OCI-LY1 (cell line): ENCODE data around the gene PSMB10.

ENCODE experiments used
- H2AFZ ChIP-seq: fragments of 200-600 bp; sonication (generic), shearing (Covaris generic); 2 replicates; pipeline ENCODE4 v1.6.0; 2014; ENCODE audit warnings: antibody characterized with exemption, mild to moderate bottlenecking, low read length
- H3F3A ChIP-seq: fragments of 200-600 bp; sonication (generic), shearing (Covaris generic); 2 replicates; pipeline ENCODE4 v1.6.0; 2014; ENCODE audit warnings: mild to moderate bottlenecking, antibody characterized with exemption, low read length, moderate library complexity; ENCODE audit not compliant: insufficient read depth
- H3K27ac ChIP-seq: fragments of 200-600 bp; sonication (generic); 2 replicates; pipeline ENCODE4 v1.5.1; 2014; ENCODE audit warnings: low read length, mixed run types, mild to moderate bottlenecking, low read depth; ENCODE audit not compliant: poor library complexity, severe bottlenecking
- H3K27me3 ChIP-seq: fragments of 200-600 bp; sonication (generic); 2 replicates; pipeline ENCODE4 v1.6.0; 2014; ENCODE audit warnings: antibody characterized with exemption, mild to moderate bottlenecking, low read length, moderate library complexity; ENCODE audit not compliant: insufficient read depth
- H3K36me3 ChIP-seq: fragments of 200-600 bp; sonication (generic); 2 replicates; pipeline ENCODE4 v1.6.1; 2014; ENCODE audit warnings: mild to moderate bottlenecking, antibody characterized with exemption, low read length, moderate library complexity, mixed read lengths; ENCODE audit not compliant: insufficient read depth
- H3K4me1 ChIP-seq: fragments of 200-600 bp; sonication (generic); 2 replicates; pipeline ENCODE4 v1.5.1; 2014; ENCODE audit warnings: mild to moderate bottlenecking, low read length, moderate library complexity; ENCODE audit not compliant: insufficient read depth, severe bottlenecking
- H3K4me2 ChIP-seq: fragments of 200-600 bp; sonication (generic), shearing (Covaris generic); 2 replicates; pipeline ENCODE4 v1.6.1; 2014; ENCODE audit warnings: low read length
- H3K4me3 ChIP-seq: fragments of 200-600 bp; sonication (generic); 2 replicates; pipeline ENCODE4 v1.5.1; 2014; ENCODE audit warnings: low read length, low read depth, mild to moderate bottlenecking, mixed read lengths; ENCODE audit not compliant: poor library complexity, severe bottlenecking
- H3K79me2 ChIP-seq: fragments of 200-600 bp; shearing (Covaris generic); 2 replicates; pipeline ENCODE4 v1.6.1; 2016; ENCODE audit warnings: mixed run types, low read length, mixed read lengths; ENCODE audit not compliant: insufficient read depth
- H3K9ac ChIP-seq: fragments of 200-600 bp; sonication (generic), shearing (Covaris generic); 2 replicates; pipeline ENCODE4 v1.6.1; 2014; ENCODE audit warnings: mild to moderate bottlenecking, low read length, mixed read lengths
- H3K9me2 ChIP-seq: fragments of 200-600 bp; sonication (generic), shearing (Covaris generic); 2 replicates; pipeline ENCODE4 v1.6.1; 2014; ENCODE audit warnings: low read depth, mild to moderate bottlenecking, low read length, mixed read lengths
- H3K9me3 ChIP-seq: fragments of 200-600 bp; shearing (Covaris generic); 2 replicates; pipeline ENCODE4 v1.6.1; 2014; ENCODE audit warnings: low read length, mixed read lengths
- H4K20me1 ChIP-seq: fragments of 200-600 bp; sonication (generic), shearing (Covaris generic); 2 replicates; pipeline ENCODE4 v1.6.0; 2016; ENCODE audit warnings: mild to moderate bottlenecking, low read length; ENCODE audit not compliant: insufficient read depth
- CTCF ChIP-seq: fragments of 200-600 bp; sonication (generic), shearing (Covaris generic); IDR thresholded peaks from 2 replicates; pipeline ENCODE4 v1.5.1; 2017; ENCODE audit warnings: mild to moderate bottlenecking, antibody characterized with exemption, low read length, moderate library complexity, mixed read lengths
- EZH2 ChIP-seq: fragments of 200-600 bp; sonication (generic), shearing (Covaris generic); IDR thresholded peaks from 2 replicates; pipeline ENCODE4 v1.8.0; 2017; ENCODE audit warnings: borderline replicate concordance, mixed run types, mild to moderate bottlenecking, antibody characterized with exemption, low read length, moderate library complexity, mixed read lengths

PSMB10 gene

GRCh38 chr16:67931712-67932461 is 4.8 kb downstream of the PSMB10 start, which contains the start of gene CTRL:
TSS of gene CTRL (minus strand) at chr16:67931862. CDS start at chr16:67931852, 10 bp downstream.
- H3K4me3 ChIP-seq: no peak within 1 kb of the TSS
- H2AFZ ChIP-seq: no peak within 1 kb of the TSS

GRCh38 chr16:67930678-67931211 is 5.9 kb downstream of the PSMB10 start:
- Histone ChIP-seq H3K4me3 (no peak overlapping the region), H3K9ac (no peak overlapping the region), H3K9me2 (no peaks in the 10 kb centered on the region), H2AFZ (no peak overlapping the region), H4K20me1 (no peaks in the 10 kb centered on the region), H3F3A (no peaks in the 10 kb centered on the region), H3K9me3 (no peaks in the 10 kb centered on the region), H3K4me1 (peaks cover 24% of the 10 kb centered on the region), H3K79me2 (no peaks in the 10 kb centered on the region), H3K4me2 (no peak overlapping the region), H3K27me3 (no peaks in the 10 kb centered on the region), H3K36me3 (peaks cover 38% of the 10 kb centered on the region; the same call in 1 of the 2 replicates), H3K27ac (no peak overlapping the region)
- TF ChIP-seq EZH2 (no peak), CTCF (no peak)

More at GRCh38 chr16:67931712-67932461, 4.8 kb downstream of the PSMB10 start, which contains the start of gene CTRL:
- Histone ChIP-seq H3F3A (no peaks in the 10 kb centered on the region), H3K9me3 (no peaks in the 10 kb centered on the region), H3K27me3 (no peaks in the 10 kb centered on the region), H3K9me2 (no peaks in the 10 kb centered on the region), H3K79me2 (no peaks in the 10 kb centered on the region), H3K4me2 (no peak within 1 kb of the TSS), H3K9ac (no peak within 1 kb of the TSS), H4K20me1 (no peaks in the 10 kb centered on the region), H3K36me3 (peaks cover 38% of the 10 kb centered on the region; the same call in 1 of the 2 replicates), H3K27ac (no peak within 1 kb of the TSS), H3K4me1 (peaks cover 16% of the 10 kb centered on the region)
- TF ChIP-seq EZH2: no peak

GRCh38 chr16:67930191-67930590 is 6.5 kb downstream of the PSMB10 start:
- H3K27ac ChIP-seq: no peak overlapping the region

More at GRCh38 chr16:67930191-67930590, 6.5 kb downstream of the PSMB10 start:
- H3K9me2 ChIP-seq: no peaks in the 10 kb centered on the region
- H3K36me3 ChIP-seq: peaks cover 37% of the 10 kb centered on the region; the same call in 1 of the 2 replicates
- H3K4me1 ChIP-seq: peaks cover 25% of the 10 kb centered on the region
- no peak overlapping the region for H3K9ac ChIP-seq
- no peaks in the 10 kb centered on the region for H4K20me1 ChIP-seq
- no peaks in the 10 kb centered on the region for H3K79me2 ChIP-seq
- no peak overlapping the region for H3K4me3 ChIP-seq
- no peak overlapping the region for H2AFZ ChIP-seq
- no peaks in the 10 kb centered on the region for H3K27me3 ChIP-seq
- no peaks in the 10 kb centered on the region for H3K9me3 ChIP-seq
- no peak overlapping the region for H3K4me2 ChIP-seq
- TF ChIP-seq EZH2: no peak
- no peak for TF ChIP-seq CTCF
- H3F3A ChIP-seq: no peaks in the 10 kb centered on the region
